Psoas muscle (tissue), 8 donors: ENCODE data around the gene C19orf67. TPM values are rescaled to one million over a fixed set of nuclear protein-coding genes. Genes with fewer than 3 reads are reported as not detected.
"Not testable (repeated sequence)": the region's sequence is repeated elsewhere in the genome, so short reads cannot be mapped to it uniquely, and the experiment has no call there.

Experiments used
- ATAC-seq, 4 donors: fragments of 200-7000 bp; cut with Tn5 transposase; one replicate each; pipeline ENCODE4 v1.9.1; 2020; ENCODE audit warnings: moderate library complexity in 3 of 4, mild to moderate bottlenecking in 2 of 4
- DNase-seq, 2 donors: peaks; one replicate each; pipeline ENCODE4 v3.0.0-alpha.2; 2020
- H3K27ac ChIP-seq: fragments of 200-600 bp; one replicate; pipeline ENCODE4 v1.8.0; 2022
- H3K27me3 ChIP-seq, 3 donors: fragments of 200-600 bp in 1 of 3; one replicate each; pipeline versions ENCODE4 v1.6.1 to v1.8.0; 2013 to 2022; ENCODE audit warnings: low read length in 2 of 3, mild to moderate bottlenecking in 2 of 3, moderate library complexity in 1 of 3; ENCODE audit not compliant: insufficient read depth in 3 of 3
- H3K36me3 ChIP-seq, 2 donors: fragments of 200-600 bp in 1 of 2; one replicate each; pipeline versions ENCODE4 v1.6.1 to v1.8.0; 2013 to 2022; ENCODE audit warnings: low read depth in 1 of 2, mild to moderate bottlenecking in 1 of 2, moderate library complexity in 1 of 2; ENCODE audit not compliant: insufficient read depth in 1 of 2
- H3K4me1 ChIP-seq: fragments of 200-600 bp; one replicate; pipeline ENCODE4 v1.8.0; 2022
- H3K4me3 ChIP-seq: fragments of 200-600 bp; one replicate; pipeline ENCODE4 v1.8.0; 2022; ENCODE audit warnings: mild to moderate bottlenecking
- H3K9me3 ChIP-seq: fragments of 200-600 bp; one replicate; pipeline ENCODE4 v1.8.0; 2022
- WGBS, 3 donors: extraction: QIAGEN DNeasy Blood & Tissue Kit; methylation state at CpG; one replicate each; pipeline versions ENCODE4 v1.1.6 to v1.1.7; 2013; 5-methylcytosine and 5-hydroxymethylcytosine counted together
- intact Hi-C, 2 donors: fragments of 100-400 bp; cut with DNase I; formaldehyde crosslinking; loops; one replicate each; pipeline versions ENCODE4 v1.11.0 to v1.14.2; 2022
- polyA plus RNA-seq, 3 donors: library from polyadenylated mRNA; stranded (reverse); fragments of 200-250 nt; gene quantifications; one replicate each; pipeline ENCODE4 v1.2.3, GENCODE V29; 2013
- total RNA-seq, 4 donors: library from RNA; stranded (reverse); fragmentation: NEBNext Ultra II Directional in 2 of 4; extraction: Animal tissue kit (Norgen Biotek cat#: 25700) in 2 of 4; gene quantifications; one replicate each; pipeline versions ENCODE4 v1.2.1 to v1.2.4, GENCODE V29; 2021 to 2023
- TF ChIP-seq, protein P1 (sequence below): fragments of 200-600 bp; IDR thresholded peaks from one replicate; pipeline ENCODE4 v1.8.0; 2022; ENCODE audit warnings: antibody characterized with exemption
- donor health status: healthy with polysubstance abuse.
- donor health status: DM: no; HTN: no; CAD: no; lungs with moderate emphysema.
- donor health status: Bipolar disorder and iron deficiency.
- donor health status: healthy.
- donor health status: DM: yes; HTN: yes; CAD: no.
- donor health status: DM: no; HTN: no; CAD: no.
- donor health status: DM: no; HTN: no; CAD: no.
- donor health status: DM: yes; HTN: yes; CAD: no.

C19orf67 gene
- total and polyA plus RNA-seq, 7 donors, result not detected

DNA sequence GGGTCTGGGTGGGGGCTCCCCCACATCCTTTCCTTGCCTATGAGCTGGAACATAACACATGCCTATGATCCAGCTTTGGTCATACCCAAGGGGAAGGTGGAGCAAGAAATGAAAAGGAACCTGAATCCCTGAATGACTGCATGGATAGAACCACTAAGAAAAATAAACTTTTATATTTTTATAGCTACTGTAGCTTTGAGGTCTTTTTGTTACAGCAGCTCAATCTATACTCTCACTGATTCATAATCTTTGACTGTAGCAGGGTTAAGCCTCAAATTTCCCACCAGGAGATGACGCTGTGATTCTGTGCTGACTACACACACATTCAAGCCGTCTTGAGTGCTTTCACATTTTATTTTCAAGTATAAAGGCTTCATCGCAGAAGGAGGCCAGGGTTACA lies 32.6 kb downstream of the C19orf67 start:
- Histone ChIP-seq H3K4me1 (no peaks in the 10 kb centered on the region), H3K9me3 (no peaks in the 10 kb centered on the region), H3K27me3 (peaks cover 0 to 13% (median 8%) of the 10 kb centered on the region in 3 donors), H3K36me3 (no peaks in the 10 kb centered on the region), H3K4me3 (no peak overlapping the region), H3K27ac (no peak overlapping the region)
- TF ChIP-seq, protein P1, sequence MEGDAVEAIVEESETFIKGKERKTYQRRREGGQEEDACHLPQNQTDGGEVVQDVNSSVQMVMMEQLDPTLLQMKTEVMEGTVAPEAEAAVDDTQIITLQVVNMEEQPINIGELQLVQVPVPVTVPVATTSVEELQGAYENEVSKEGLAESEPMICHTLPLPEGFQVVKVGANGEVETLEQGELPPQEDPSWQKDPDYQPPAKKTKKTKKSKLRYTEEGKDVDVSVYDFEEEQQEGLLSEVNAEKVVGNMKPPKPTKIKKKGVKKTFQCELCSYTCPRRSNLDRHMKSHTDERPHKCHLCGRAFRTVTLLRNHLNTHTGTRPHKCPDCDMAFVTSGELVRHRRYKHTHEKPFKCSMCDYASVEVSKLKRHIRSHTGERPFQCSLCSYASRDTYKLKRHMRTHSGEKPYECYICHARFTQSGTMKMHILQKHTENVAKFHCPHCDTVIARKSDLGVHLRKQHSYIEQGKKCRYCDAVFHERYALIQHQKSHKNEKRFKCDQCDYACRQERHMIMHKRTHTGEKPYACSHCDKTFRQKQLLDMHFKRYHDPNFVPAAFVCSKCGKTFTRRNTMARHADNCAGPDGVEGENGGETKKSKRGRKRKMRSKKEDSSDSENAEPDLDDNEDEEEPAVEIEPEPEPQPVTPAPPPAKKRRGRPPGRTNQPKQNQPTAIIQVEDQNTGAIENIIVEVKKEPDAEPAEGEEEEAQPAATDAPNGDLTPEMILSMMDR, result no peak
- DNase-seq, result no peak
- no peak for ATAC-seq
- intact Hi-C loops, result no loop called here
- 86 to 93% (median 88%) methylated on average over 3 of the region's 3 CpGs for WGBS, 3 donors

DNA sequence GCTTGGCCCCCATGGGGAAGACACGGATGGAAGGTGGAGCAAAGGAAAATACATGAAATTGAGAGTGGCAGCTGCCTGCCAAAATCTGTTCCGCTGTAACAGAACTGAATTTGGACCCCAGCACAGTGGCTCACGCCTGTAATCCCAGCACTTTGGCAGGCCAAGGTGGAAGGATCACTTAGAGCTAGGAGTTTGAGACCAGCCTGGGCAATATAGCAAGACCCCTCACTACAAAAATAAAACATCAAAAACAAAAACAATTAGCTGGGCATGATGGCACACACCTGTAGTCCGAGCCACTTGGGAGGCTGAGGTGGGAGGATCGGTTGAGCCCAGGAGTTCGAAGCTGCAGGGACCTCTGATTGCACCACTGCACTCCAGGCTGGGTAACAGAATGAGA lies 33.1 kb downstream of the C19orf67 start:
- H3K4me3 ChIP-seq, result no peak overlapping the region
- H3K36me3 ChIP-seq, result no peaks in the 10 kb centered on the region
- peaks cover 0 to 7% (median 5%) of the 10 kb centered on the region in 3 donors for H3K27me3 ChIP-seq
- DNase-seq, result no peak
- ATAC-seq, result no peak
- no peaks in the 10 kb centered on the region for H3K4me1 ChIP-seq
- intact Hi-C loops, result no loop called here
- H3K27ac ChIP-seq, result no peak overlapping the region
- no peaks in the 10 kb centered on the region for H3K9me3 ChIP-seq
- 80 to 92% (median 82%) methylated on average over 6 of the region's 6 CpGs for WGBS, 3 donors
- TF ChIP-seq, protein P1, result no peak

DNA sequence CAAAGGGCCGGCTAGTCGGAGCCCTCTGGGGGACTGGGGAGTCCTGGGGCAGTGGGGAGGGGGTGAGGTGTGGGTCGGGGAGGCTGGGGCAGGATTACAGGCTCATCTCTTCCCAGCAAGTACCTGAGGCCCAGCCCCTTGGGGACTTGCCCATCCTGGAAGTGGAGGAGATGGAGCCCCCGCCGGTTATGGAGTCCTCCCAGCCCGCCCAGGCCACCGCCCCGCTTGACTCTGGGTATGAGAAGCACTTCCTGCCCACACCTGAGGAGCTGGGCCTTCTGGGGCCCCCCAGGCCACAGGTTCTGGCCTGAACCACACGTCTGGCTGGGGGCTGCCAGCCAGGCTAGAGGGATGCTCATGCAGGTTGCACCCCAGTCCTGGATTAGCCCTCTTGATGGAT lies 33.6 kb downstream of the C19orf67 start:
- ATAC-seq (no peak), DNase-seq (no peak)
- intact Hi-C loops, result no loop called here
- TF ChIP-seq, protein P1, result no peak
- no peaks in the 10 kb centered on the region for H3K36me3 ChIP-seq
- no peak overlapping the region for H3K4me3 ChIP-seq
- H3K27ac ChIP-seq, result no peak overlapping the region
- H3K27me3 ChIP-seq, result peaks cover 0 to 4% (median 3%) of the 10 kb centered on the region in 3 donors
- 78 to 86% (median 84%) methylated on average over 9 of the region's 9 CpGs for WGBS, 3 donors
- no peaks in the 10 kb centered on the region for H3K9me3 ChIP-seq
- H3K4me1 ChIP-seq, result no peaks in the 10 kb centered on the region

DNA sequence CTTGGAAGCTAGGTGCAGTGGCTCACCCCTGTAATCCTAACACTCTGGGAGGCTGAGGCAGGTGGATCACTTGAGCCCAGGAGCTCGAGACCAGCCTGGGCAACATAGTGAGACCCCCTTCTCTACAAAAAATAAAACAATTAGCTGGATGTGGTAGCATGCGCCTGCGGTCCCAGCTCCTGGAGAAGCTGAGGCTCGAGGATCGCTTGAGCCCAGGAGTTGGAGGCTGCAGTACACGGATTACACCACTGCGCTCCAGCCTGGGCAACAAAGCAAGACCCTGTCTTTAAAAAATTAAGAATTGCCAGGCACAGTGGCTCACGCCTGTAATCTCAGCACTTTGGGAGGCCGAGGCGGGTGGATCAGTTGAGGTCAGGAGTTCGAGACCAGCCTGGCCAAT lies 34.6 kb downstream of the C19orf67 start:
- intact Hi-C loops, H3K36me3 ChIP-seq, ATAC-seq, H3K27ac ChIP-seq, H3K4me1 ChIP-seq, H3K27me3 ChIP-seq, DNase-seq, H3K9me3 ChIP-seq, H3K4me3 ChIP-seq: not testable (repeated sequence)
- 89 to 95% (median 93%) methylated on average over 11 of the region's 11 CpGs for WGBS, 3 donors

DNA sequence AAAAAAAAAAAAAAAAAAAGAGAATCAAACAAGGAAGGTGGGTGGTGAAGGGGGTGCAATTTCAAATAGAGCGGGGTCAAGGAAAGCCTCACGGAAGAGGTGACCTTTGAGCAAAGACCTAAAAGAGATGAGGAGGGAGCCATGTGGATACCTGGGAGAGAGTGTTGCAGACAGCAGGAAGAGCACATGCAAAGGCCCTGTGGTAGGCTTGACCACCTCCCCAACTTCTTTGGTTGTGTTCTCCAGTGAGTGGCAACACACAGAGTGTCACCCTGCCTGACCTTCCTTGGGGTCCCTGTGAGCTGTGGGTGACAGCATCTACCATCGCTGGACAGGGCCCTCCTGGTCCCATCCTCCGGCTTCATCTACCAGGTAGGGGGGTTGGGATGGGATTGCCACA lies 35.1 kb downstream of the C19orf67 start:
- no peaks in the 10 kb centered on the region for H3K36me3 ChIP-seq
- 91 to 96% (median 94%) methylated on average over 4 of the region's 4 CpGs for WGBS, 3 donors
- intact Hi-C loops, result no loop called here
- no peak overlapping the region for H3K27ac ChIP-seq
- H3K4me1 ChIP-seq, result no peaks in the 10 kb centered on the region
- no peak overlapping the region for H3K4me3 ChIP-seq
- ATAC-seq, result no peak
- DNase-seq, result no peak
- no peaks in the 10 kb centered on the region for H3K27me3 ChIP-seq
- H3K9me3 ChIP-seq, result no peaks in the 10 kb centered on the region
- TF ChIP-seq, protein P1, result no peak
